GM18511 (cell line): ENCODE data around the gene CHAD.
A peak's percentile ranks its signal among the peaks of the same experiment; 100 is the strongest.
"Not testable (repeated sequence)": the region's sequence is repeated elsewhere in the genome, so short reads cannot be mapped to it uniquely, and the experiment has no call there.

Experiments used
- ATAC-seq: cut with Tn5 transposase; IDR thresholded peaks from one replicate; pipeline ENCODE4 v1.9.1; 2021; ENCODE audit warnings: mild to moderate bottlenecking, moderate library complexity; ENCODE audit not compliant: unreplicated experiment

CHAD gene

DNA sequence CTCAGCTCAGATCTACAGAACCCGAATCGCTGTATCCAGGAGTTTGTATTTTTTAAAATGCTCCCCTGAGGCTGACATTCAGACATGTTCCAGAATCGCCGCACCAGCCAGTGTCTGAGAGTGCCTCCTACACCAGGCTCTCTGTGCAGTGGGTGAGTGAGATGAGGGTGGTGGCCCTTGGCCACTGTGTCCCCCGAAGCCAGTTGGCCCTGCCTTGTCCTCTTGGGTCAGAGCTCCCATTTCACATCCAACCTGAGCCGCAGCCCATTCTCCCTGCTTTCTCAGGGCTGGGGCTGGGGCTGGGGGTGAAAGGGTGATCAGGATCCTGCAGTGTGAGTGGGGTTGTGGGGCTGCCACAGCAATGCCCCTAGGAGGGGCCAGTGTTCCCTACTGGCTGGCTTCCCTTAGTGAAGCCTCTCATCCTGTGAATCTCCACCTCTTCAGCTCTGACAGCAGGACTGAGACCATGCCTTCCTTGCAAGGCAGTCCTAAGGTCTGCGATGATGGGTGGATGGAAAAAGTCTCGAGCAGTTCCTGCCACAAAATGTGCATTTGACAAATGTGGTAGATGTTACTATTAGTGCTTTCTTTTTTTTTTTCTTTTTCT lies 26.6 kb upstream of the CHAD start:
- no peak for ATAC-seq

DNA sequence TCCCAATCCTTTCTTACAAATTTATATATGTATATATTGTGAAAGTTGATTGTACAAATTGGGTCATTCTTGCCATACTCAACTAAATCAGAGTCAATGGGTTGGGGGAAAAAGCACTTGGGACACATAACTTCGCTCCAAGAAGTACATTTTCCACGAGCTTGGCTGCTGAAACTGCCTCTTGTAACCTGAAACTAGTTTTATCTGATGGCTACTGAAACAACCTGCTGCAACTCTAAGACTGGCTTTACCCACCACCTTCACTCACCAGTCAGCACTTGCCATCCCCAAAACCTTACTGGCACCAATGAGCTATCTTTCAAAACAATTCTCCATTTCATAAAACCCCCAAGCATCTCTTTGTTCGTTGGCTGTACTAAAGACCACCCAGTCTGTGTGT lies 25.1 kb upstream of the CHAD start:
- no peak for ATAC-seq

DNA sequence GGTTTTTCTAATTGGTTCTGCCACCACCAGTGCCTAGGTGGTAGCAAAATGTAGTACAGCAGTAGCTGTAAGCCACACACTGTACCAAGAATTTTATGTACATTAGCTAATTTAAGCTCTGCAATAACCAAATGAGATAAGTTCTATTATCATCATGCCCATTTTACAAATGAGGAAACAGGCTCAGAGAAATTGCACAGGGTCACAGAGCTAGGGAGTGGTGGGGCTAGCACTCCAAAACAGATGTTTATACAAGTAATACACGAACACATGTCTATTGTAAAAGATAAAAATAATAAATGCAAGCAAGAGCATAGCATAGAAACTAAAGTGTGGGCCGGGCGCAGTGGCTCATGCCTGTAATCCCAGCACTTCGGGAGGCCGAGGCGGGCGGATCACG lies 23.5 kb upstream of the CHAD start:
- ATAC-seq: no peak

DNA sequence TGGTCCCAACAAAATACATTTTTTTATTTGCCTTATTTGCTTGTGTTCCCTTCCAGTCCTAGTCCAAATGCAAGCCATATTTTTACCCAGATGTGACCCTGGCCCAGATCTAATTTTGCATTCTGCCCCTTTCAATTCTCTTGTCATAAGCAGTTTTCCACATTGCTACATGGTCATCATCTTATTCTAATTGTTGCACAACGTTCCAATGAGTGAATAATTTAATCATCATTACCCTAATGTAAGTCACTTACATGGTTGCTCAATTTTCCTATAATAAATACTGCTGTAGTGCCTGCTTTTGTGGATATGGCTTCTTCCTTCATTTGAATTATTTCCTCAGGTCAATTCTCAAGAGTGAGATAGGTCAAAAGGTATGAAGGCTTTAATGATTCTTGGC lies 22.8 kb upstream of the CHAD start:
- ATAC-seq: no peak

DNA sequence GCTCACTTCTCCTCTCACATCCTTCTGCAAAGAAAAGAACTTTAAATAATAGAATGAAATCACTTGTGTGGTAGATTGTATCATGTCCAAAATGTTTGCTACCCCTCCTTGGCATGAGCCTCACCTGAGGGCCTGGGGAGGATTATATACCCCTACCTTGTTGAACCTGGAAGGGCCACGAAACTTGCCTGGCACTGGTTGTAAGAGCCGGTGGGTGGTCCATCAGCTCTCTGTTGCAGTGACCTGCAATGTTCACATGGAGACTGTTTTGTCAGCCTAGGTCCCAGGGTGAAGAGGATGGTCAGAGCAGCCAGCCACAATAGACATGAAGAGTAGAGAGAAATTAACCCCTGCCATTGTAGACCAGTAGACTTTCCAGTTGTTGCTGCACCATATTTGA lies 20.2 kb upstream of the CHAD start:
- no peak for ATAC-seq

DNA sequence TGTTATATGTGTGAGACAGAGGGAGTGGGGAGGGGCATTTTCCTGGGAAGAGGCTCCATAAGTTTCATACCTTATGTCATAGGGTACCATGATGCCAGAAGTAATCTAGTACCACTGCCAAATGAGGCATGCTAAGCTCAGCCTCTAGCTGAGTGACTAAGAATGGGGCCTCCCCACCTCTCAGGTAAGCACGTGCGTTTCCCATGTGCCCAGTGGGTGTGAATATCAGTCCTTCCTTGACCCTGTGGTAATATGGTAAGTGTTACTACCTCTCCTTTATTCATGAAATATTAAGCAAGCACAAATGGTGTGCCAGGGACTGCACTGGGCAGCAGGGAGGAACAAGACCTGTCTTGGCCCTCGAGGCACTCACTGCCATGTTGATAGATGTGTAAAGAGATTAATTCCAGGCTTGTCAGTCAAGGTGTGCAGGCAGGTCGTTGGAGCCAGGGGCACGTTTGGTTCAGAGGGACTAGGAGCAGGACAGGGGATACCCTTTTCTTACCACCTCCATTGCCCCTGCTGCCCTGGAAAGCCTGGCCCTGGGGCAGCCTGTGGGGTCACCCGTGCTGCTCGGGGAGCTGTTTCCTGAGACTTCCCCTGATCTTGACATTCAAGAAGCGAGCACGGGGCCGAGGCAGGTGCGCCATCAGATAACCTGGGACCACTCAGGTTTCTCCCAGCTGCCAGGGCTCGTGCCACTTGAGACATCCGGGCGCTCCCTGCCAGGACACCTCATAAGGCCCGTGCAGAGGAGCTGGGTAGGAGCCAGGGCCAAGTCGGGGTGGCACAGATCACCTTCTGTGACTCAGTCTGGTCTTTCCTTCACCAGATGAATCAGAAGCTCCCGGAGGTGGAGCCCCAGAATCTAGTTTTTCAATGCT lies 18.8 kb upstream of the CHAD start:
- no peak for ATAC-seq

DNA sequence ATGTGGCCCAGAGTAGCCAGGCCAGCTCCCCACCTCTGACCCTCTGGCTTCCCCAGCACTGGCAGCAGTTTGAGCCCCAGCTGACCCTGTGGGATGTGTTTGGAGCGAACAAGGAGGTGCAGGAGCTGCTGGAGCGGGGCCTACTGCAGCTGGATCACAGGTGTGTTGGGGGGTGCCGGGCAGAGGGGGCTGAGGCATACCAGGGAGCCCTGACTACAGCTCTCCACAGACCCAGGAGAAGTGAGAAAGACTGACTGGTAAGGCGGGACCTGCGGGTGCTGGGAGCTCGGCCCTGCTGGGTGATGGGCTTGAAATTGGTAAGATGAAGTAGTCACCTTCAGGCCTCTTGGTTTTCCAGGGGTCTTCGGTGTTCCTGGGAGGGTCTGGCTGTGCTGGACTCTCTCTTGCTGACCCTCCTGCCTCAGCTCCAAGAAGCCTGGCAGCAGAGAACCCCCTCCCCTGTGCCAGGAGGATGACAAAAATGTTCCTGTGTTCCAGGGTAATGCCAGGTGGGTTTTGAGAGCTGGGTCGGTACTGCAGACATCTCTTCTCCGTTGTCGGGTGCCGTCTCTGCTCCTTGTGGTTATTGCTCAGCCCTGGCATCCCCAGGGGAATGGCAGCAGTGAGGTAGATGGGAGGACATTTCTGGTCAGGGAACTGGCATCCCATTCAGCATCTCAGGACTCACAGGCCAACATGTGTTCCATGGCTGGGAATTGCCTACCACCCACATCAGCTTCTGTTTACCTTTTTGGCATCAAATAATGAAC lies 15.9 kb upstream of the CHAD start:
- no peak for ATAC-seq

DNA sequence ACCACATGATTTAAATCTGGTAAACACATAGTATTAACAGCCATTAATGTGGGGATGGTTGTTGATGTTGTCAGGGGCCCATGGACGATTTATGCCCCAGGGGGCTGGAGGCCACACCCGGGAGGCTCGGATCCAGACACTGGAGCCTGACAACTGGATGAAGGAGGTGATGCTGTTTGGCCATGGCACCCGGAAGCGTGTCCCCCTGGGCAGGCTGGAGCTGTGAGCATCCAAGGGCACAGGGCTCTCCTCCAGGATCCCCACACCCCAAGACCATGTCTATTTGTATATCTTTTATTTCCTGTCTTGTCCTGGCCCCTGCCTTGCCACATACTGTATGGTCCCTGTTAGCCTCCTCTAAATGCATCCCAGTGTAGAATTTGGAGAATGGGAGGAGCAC lies 14.6 kb upstream of the CHAD start:
- no peak for ATAC-seq

DNA sequence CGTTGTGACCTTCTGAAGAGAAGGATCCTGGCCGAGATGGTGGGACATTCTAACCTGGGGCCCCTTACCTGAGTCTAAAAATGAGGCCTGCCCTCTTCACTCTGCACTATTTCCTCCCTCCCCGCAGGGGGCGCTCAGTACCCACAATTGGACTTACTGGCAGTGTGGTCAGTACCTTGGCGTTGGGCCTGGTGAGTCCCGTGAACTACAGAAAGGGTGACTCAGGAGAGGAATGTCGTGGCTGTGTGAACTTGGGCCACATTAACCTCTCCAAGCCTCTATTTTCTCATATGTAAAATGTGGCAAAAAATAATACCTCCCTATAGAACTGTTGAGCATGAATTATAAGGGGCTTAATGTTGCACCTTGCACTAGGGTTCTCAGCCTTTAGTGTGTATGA lies 13.8 kb upstream of the CHAD start:
- ATAC-seq: no peak

DNA sequence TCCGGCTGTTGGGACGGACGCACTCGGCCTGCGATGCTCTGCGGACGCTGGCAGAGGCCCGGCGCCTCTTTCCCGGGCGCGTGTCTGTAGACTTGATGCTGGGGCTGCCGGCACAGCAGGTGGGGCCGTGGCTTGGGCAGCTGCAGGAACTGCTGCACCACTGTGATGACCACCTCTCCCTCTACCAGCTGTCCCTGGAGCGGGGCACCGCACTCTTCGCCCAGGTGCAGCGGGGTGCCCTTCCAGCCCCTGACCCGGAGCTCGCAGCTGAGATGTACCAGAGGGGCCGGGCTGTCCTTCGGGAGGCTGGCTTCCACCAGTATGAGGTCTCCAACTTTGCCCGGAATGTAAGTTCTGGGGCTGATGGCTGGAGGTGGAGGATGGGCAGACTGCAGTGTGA lies 13.4 kb upstream of the CHAD start:
- no peak for ATAC-seq

DNA sequence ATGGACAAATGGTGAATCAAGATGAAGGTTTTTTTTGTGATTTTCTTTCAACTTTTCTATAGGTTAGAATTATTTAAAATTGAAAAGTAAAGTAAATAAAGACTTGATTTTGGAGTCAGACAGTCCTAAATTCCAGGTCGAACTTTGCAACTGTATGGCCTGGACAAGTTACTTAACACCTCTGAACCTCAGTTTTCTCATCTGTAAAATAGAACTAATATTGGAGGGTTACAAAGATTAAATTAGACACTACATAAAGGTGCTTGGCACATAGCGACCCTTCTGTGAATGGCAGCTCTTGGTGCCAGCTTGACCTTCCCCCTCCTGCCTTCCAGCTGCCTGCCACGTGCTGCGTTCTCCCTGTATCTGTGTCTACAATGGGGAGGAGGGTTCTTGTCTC lies 13.0 kb upstream of the CHAD start:
- no peak for ATAC-seq

DNA sequence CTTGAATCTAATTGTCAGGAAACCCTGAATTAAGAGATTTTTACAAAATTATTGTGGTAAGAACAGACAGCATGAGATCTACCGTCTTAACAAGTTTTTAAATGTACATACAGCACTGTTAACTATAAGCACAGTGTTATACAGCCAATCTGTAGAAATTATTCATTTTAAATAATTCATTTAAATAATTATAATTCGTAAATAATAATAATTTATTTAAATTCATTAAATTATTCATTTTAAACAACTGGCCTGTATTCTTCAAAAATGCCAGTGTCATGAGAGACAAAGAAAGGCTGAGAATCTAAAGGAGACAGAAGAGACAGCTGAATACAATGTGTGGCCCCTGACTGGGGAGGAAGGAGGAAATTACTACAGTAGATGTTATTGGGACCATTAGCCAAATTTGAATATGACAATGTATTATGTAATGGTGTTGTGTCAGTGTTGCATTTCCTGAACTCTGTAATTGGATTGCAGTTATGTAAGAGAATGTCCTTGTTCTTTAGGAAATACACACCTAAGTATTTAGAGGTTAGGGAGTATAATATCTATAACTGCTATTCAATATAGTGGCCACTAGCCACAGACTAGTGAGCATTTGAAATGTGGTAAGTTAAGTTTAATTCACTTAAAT lies 12.3 kb upstream of the CHAD start:
- no peak for ATAC-seq

DNA sequence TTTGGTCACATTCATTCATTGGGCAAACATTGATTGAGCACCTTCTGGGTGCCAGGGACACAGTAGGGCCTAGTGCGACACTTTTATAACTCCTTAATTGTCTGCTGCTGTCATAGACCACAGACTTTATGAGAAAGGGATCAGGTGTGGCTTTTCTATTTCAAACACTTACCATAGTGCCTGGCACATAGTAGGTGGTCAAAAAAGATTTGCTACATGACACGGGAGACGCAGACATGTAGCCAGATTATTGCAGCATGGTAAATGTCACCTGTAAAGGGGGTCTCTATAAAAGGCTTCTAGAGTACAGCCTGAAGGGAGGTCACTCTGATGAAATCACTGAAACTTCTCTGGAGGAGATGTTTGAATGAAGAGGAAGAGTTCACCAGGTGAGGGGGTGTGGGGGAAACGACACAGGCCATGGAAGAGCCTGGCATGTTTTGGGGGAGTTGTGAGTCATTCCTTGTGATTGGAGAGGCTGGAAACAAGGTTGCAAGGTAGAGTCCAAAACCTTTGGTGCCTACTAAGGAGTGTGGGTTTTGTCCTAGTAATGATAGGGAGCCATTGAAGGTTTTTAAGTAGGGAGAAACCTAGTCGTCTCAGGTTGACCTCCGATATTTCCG lies 11.6 kb upstream of the CHAD start:
- ATAC-seq: no peak

DNA sequence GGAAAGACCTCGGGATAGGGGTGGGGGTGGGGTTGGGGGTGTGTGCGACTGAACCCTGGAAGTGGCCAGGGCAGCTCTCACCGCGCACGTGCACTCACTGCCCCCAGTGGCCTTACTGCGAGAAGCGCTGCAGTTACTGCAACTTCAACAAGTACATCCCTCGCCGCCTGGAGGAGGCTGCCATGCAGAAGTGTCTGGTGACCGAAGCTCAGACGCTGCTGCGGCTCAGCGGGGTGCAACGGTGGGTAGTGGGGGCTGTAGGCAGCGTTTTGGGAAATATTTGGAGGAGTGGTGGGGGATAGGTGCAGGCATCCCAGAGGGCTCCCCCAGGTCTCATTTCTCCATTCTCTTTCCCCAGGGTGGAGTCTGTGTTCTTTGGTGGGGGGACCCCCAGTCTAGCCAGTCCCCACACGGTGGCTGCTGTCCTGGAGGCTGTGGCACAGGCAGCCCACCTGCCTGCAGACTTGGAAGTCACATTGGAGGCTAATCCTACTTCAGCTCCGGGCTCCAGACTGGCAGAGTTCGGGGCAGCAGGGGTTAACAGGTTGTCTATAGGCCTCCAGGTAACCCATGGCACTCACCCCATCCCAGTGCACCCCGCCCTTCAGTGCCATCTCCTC lies 11.0 kb upstream of the CHAD start:
- peak; percentile 45 for ATAC-seq

DNA sequence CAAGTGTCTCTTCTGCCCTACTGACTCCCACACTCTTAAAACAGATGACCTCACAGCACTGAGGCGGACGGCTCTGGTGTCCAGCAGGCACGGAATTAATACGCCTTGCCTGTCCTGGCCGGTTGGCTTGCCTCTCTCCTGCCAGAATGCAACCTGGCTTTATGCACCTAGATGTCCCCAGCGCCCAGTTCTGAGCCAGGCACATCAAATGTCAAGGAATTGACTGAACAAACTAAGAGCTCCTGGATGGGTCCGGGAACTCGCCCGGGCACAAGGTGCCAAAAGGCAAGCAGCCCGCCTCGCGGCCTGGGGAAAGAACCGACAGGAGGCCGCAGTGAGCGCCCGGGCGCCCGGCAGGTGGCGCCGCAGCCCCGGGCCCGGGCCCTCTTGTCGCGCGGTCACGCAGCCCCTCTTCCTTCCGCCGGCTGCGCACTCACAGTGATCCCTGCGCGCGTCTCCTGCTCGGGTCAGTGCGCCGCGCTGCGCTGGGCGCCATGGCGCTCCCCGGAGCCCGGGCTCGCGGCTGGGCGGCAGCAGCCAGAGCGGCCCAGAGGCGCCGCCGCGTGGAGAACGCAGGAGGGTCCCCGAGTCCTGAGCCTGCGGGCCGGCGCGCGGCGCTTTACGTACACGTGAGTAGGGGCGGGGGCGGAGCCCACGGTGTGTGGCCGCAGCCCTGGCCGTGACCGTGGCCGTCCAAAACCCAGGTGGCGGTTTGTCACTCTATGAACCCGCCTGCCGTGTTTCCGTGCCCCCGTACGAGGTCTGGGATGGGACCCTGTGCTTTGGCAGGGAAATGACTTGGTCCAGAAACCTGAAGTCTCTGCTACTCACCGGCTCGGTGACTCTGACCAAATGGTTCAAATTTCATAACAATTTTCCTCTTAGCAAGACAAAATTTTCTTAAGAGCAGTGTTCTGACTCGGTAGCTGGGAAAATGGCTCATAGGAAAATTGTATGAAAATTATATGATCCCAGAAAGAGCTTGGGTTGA lies 10.0 kb upstream of the CHAD start, which contains the start of gene RSAD1:
RSAD1 (plus strand) TSS at position 470 of the 991 bp plus-strand sequence; CDS start at position 495, 25 bp downstream.
- ATAC-seq: peak; percentile 84

DNA sequence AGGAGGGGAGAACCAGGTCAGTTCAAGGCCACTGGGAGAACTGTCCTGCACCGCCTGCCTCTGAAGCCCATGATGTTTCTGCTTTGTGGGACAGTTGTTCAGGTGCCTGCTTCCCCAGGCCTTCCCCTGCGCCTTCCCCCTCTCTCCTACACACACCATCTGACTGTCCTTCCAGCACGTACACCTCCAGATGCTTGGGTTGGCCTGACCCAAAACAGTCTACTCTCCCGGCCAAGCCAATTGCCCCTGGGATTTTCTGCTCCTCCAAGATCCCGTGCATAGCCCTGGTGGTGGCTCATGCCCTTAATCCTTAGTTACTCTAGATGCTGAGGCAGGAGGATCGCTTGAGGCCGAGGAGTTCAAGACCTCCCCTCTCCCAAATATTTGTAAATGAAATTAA lies 9.3 kb upstream of the CHAD start:
- ATAC-seq: no peak

DNA sequence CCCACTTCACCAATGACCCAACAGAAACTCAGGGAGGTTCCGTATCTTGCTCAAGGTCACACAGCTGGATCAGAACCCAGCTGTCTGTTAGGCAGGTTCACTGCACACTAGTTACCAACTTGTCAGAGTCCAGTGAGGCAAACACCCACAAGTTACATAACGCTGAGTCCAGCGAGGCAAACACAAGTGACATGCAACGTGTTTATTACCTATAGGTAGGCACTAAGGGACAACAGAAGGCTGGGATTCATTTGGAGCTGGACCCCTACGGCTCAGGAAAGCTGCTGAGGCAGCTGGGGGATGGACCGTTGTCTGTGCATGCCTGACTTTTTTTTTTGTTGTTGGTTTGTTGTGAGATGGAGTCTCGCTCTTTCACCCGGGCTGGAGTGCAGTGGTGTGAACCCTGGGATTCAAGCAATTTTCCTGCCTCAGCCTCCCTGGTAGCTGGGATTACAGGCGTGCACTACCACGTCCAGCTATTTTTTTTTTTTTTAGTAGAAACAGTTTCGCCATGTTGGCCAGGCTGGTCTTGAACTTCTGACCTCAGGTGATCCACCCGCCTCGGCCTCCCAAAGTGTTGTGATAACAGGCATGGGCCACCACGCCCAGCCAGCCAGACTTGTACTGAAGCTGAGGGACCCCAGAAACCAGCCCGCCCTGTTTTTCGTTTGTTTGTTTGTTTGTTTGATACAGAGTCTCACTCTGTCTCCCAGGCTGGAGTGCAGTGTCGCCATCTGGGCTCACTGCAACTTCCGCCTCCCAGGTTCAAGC lies 8.1 kb upstream of the CHAD start:
- no peak for ATAC-seq

DNA sequence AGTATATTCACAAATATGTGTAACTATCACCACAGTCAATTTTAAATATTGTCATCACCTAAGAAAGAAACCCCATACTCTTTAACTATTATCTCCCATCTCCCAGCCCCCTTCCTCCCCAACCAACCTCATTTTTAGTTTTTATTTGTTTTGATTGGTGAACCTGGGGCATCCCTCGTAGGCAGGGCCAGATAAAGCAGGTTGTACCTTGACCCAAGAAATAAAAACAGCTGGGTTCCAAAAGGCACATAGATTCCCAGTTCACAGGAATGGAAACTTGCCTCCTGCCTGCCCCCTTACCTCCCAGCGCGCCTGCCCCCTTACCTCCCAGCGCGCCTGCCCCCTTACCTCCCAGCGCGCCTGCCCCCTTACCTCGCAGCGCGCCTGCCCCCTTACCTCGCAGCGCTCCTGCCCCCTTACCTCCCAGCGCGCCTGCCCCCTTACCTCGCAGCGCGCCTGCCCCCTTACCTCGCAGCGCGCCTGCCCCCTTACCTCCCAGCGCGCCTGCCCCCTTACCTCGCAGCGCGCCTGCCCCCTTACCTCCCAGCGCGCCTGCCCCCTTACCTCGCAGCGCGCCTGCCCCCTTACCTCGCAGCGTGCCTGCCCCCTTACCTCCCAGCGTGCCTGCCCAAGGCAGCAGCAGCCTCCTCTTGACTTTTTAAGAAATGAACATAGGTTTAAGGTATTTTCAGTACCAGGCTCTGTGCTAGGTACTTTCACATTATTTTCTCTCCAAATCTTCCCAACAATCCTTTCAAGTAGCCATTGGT lies 7.3 kb upstream of the CHAD start:
- ATAC-seq: not testable (repeated sequence)
